NCI-H1417 treated with DMSO at 0.1 percent for 48 hours (cell line): Measurements from ENCODE around the gene PDK1.
"Not testable (repeated sequence)": the region's sequence is repeated elsewhere in the genome, so short reads cannot be mapped to it uniquely, and the experiment has no call there.

Experiments
- DNase-seq: peaks from one replicate; lab custom pipeline; 2025; lab: John Stamatoyannopoulos, UW

PDK1 gene

GRCh38 chr2:172555522-172556283, at the start of gene PDK1:
Gene PDK1 (plus strand): TSS chr2:172556090. CDS start chr2:172556151, 61 bp downstream.
- no peak for DNase-seq

DNA sequence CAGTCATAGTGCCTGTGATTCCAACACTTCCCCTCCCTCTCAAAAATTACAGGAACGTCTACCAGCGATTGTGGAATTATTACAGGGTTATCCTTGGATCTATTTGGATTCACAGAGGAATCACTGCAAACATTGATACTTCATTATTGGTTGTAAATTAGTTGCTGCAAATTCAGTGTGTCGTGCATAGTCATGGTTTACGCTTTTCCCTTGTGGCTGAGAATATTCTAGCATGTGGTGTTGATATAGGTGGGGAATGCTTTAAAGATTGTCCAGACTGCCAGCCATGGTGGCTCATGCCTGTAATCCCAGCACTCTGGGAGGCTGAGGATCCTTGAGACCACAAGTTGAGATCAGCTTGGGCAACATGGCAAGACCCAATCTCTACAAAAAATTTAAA, 48.7 kb upstream of the PDK1 start:
- DNase-seq, result no peak

DNA sequence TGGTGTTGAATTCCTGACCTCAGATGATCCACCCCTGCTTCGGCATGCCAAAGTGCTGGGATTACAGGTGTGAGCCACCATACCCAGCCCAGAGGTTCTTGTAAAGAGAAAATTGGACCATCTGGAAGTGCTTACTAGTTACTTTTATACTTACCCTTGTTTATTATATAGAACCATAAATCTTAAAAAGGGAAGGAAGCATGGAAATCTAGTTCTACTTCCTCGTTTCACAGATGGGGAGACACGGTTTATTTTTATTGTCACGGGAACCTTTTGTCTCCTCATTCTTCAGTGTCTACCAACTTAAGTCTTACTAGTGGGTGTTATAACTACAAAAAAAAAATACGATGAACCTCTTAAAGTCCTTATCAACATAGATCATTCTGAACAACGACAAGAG, 45.8 kb upstream of the PDK1 start:
- DNase-seq, result no peak

GRCh38 chr2:172510548-172510947, 45.3 kb upstream of the PDK1 start:
- DNase-seq, result no peak

- DNase-seq, result no peak
Measured at GRCh38 chr2:172512810-172513523, 42.9 kb upstream of the PDK1 start.

DNA sequence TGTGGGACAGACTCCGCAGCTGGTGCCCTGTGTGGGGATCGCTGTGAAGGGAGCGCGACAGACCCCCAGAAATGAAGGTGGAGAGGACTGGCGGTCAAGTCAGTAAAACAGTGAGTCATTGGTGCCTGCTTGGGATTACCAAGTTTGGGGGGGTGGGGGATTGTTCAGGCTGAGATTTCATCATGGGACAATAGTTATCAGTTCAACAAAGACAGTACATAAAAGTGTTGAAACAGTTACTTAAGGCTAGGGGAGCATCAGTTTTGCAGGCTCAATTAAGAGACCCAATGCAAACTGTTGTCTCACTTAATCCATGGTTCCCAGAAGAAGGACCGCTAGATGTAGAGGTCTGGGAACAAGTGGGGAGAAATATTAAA, 42.4 kb upstream of the PDK1 start:
- DNase-seq, result no peak

DNA sequence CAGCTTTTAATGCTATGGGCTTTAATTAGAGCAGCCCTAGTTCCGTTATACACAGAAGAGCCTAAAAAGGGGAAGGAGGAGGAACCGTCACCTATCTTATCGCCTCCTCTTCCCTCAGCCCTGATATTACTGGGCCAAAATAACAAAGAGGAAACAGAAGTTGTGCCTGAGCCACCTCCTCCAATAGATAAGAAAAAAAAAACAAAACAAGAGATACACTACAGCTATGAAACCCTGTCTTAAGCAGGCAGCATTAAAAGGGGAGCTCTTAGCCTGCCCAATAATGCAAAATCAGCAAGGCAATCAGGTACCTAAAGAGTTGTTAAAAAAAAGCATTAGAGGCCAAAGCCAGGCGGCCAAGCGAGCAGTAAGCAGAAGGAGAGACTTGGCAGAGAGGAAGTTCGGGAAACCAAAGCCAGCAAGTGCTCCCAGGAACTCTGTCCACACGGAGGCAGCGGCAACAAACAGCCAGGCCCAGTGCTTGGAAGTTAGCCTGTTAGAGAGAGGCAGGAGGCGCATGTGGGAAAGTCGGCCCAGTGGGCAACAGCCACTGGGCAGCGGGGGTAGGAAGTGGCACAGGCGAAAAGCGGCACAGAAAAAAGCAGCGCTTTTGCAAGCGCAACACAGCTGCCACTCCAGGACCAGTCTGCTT, 41.8 kb upstream of the PDK1 start:
- DNase-seq, result no peak

- no peak for DNase-seq
Measured at GRCh38 chr2:172516299-172516698, 39.6 kb upstream of the PDK1 start.

DNA sequence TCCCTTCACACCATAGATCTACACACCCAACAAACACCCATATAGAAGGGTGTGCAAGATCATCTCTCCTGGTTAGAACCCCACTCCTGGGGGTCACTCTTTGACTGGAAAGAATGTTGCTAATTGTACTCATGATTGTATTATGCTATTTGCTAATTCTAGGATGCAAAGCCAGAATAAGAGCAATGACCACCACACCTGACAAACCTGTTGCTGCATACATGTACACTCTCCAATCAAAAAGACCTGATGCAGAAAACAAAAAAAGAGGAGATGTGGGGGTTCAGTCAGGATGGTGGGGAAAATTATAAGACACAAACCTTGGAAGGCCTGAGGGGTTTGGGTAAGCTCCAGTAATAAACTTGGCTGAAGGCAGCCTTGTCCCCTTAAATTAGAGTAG, 36.9 kb upstream of the PDK1 start:
- DNase-seq, result no peak

- DNase-seq, result no peak
Measured at GRCh38 chr2:172525601-172526000, 30.3 kb upstream of the PDK1 start.

- DNase-seq, result no peak
Measured at GRCh38 chr2:172531309-172531708, 24.6 kb upstream of the PDK1 start.

- DNase-seq, result not testable (repeated sequence)
Measured at GRCh38 chr2:172532461-172532860, 23.4 kb upstream of the PDK1 start.

DNA sequence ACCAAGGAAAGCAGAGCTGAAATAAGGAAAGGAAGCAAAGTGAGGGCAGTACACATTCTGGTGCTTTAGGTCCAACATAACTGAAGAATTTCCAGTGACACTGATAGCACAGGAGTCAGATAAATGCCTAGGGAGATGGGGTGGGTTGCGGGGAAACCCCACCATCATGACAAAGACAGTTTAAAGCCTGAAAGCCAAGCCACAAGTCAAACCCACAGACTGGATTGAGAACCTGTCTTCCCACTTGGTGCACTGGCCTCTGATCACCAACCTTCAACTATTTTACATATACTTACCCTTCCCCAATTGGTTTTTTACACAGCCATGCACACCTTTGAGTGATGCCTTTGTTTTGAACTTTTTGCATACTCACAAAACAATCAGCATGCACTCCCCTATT, 22.2 kb upstream of the PDK1 start:
- DNase-seq, result no peak

GRCh38 chr2:172535119-172535518, 20.8 kb upstream of the PDK1 start:
- no peak for DNase-seq

DNA sequence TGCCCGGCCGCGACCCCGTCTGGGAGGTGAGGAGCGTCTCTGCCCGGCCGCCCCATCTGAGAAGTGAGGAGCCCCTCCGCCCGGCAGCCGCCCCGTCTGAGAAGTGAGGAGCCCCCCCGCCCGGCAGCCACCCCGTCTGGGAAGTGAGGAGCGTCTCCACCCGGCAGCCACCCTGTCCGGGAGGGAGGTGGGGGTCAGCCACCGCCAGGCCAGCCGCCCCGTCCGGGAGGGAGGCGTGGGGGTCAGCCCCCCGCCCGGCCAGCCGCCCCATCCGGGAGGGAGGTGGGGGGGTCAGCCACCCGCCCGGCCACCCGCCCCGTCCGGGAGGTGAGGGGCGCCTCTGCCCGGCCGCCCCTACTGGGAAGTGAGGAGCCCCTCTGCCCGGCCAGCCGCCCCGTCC, 18.0 kb upstream of the PDK1 start:
- DNase-seq, result not testable (repeated sequence)

DNA sequence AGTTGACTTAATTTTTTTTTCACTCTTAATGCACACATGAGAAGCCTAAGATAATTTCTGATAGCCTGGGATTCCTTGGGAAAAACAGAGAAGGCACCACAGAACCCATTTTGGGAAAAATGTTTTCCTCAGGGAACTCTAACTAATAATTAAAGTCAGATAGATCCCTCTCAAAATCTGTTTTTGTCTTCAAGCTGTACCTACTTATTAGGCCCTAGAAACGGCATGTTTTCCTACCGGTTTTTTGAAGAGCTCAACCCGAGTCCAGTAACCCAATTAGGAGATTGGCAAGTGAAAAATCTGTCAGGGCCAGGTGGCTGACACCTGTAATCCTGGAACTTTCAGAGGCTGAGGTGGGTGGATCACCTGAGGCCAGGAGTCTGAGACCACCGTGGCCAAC, 16.1 kb upstream of the PDK1 start:
- DNase-seq, result no peak

DNA sequence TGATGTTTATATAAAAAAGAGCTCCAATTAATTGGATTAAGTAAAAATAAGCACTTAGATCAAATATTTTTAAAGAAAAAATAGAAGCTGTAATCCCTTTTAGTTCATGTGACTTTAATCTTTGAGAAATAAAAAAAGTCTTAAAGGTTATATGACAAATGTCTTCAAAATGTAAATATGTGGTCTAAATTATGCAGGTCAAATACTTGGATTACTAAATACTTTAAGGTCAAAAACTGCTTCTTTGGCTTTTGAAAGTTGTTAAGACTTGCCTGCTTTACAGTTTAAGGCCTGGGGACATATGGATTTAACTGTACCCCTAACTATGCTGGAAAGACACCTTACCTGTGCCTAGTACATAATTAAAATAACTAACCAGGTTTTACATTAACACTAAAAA, 15.5 kb upstream of the PDK1 start:
- no peak for DNase-seq

- DNase-seq, result no peak
Measured at GRCh38 chr2:172545408-172546075, 10.3 kb upstream of the PDK1 start.

DNA sequence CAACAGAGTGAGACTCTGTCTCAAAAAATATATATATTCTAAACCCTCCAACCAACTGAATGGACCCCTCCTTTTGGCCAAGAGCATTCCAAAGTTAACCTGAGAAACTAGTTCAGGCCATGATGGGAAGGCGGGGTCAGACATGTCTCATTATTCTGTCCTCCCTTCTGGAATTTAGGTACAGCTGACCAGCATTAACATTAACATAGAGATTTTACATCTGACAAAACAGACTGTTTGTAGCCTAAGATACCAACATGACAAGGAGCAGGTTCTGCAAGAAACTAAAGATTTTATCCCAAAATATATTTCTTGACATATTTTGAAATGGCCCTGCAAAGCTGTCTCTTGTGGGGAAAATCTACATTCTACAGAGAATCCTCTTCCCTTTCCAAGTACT, 6.8 kb upstream of the PDK1 start:
- DNase-seq, result no peak

DNA sequence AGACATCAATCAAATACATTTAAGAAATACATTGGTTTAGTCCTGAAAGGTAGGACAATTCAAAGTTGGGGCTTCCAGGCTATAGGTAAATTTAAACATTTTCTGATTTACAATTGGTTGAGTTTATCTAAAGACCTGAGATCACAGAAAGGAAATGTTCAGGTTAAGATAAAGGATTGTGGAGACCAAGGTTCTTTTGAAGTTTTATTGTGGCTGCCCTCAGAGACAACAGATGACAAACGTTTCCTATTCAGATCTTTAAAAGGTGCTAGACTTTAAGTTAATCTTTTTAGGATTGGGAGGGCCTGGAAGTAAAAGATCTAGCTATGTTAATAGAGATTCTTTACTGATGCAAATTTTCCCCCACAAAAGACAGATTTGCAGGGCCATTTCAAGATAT, 6.1 kb upstream of the PDK1 start:
- not testable (repeated sequence) for DNase-seq

DNA sequence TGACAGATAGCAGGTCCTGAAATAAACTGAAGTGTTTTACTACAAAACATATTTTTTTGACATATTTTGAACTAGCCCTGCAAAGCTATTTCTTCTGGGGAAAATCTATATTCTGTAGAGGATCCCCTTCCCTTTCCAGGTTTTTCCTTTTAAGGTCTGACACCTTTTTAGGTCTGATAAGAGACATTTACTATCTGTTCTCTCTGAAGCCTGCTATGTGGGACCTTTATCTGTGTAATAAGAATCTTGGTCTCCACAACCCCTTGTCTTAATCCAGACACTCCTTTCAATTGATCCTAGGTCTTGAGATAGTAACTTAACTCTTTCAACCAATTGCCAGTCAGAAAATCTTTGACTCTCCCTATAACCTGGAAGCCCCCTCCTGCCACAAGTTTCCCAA, 5.5 kb upstream of the PDK1 start:
- no peak for DNase-seq

DNA sequence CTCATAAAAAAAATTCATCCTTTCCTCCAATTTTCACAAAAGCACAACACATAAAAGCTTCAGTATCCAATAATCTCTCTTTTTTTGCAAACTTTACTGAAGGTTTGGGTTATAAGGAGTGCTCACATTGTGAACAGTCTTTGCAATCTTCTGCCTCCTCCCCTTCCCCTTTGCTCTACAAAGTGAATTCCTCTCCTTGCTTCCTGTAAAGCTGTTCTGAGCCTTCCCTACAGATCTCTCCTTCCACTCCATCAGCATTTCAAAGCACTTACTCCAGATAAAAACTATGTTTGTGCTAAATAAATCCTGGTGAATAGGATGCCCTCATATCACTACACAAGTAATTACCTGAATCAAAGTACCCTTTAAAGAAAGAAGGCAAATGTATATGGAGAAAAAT, 4.6 kb upstream of the PDK1 start:
- no peak for DNase-seq
